Stimulated activated CD8-positive, alpha-beta memory T cell treated with anti-CD3 and anti-CD28 coated beads, Interleukin-12 subunit alpha, Interleukin-12 subunit beta, amount 100 ng/mL, for 1 hour (primary cell): ENCODE data around the gene GAS7.
"Not testable (repeated sequence)": the region's sequence is repeated elsewhere in the genome, so short reads cannot be mapped to it uniquely, and the experiment has no call there.

Source experiments
- DNase-seq: peaks from one replicate; pipeline ENCODE4 v3.0.0-alpha.2; 2020; ENCODE audit warnings: low read depth

Gene GAS7

GRCh38 chr17:9942885-9943284 lies 255.5 kb downstream of the GAS7 start:
- no peak for DNase-seq

- DNase-seq = no peak
Measured at GRCh38 chr17:9941305-9941704, 257.1 kb downstream of the GAS7 start.

GRCh38 chr17:9940841-9941240 lies 257.6 kb downstream of the GAS7 start:
- no peak for DNase-seq

GRCh38 chr17:9938764-9939163 lies 259.6 kb downstream of the GAS7 start:
- no peak for DNase-seq

GRCh38 chr17:9937901-9938300 lies 260.5 kb downstream of the GAS7 start:
- no peak for DNase-seq

GRCh38 chr17:9937241-9937761 lies 261.1 kb downstream of the GAS7 start:
- DNase-seq = no peak

- no peak for DNase-seq
Measured at GRCh38 chr17:9936095-9936494, 262.3 kb downstream of the GAS7 start.

GRCh38 chr17:9935408-9935807 lies 263.0 kb downstream of the GAS7 start:
- DNase-seq = no peak

GRCh38 chr17:9934331-9934730 lies 264.1 kb downstream of the GAS7 start:
- DNase-seq = no peak

GRCh38 chr17:9932491-9932890 lies 265.9 kb downstream of the GAS7 start:
- DNase-seq = no peak

GRCh38 chr17:9931144-9931741 lies 267.2 kb downstream of the GAS7 start:
- DNase-seq = no peak

- DNase-seq = no peak
Measured at GRCh38 chr17:9929871-9930270, 268.5 kb downstream of the GAS7 start.

- DNase-seq = no peak
Measured at GRCh38 chr17:9928601-9929333, 269.6 kb downstream of the GAS7 start.

GRCh38 chr17:9926150-9926804 lies 272.1 kb downstream of the GAS7 start:
- DNase-seq = no peak

- no peak for DNase-seq
Measured at GRCh38 chr17:9925457-9925856, 272.9 kb downstream of the GAS7 start.

- no peak for DNase-seq
Measured at GRCh38 chr17:9924735-9925191, 273.6 kb downstream of the GAS7 start.

- no peak for DNase-seq
Measured at GRCh38 chr17:9922012-9922848, 276.2 kb downstream of the GAS7 start.

- not testable (repeated sequence) for DNase-seq
Measured at GRCh38 chr17:9921216-9921615, 277.2 kb downstream of the GAS7 start.

GRCh38 chr17:9918804-9919352 lies 279.5 kb downstream of the GAS7 start:
- DNase-seq = no peak

GRCh38 chr17:9918352-9918751 lies 280.1 kb downstream of the GAS7 start:
- no peak for DNase-seq

- no peak for DNase-seq
Measured at GRCh38 chr17:9917801-9918200, 280.6 kb downstream of the GAS7 start.

GRCh38 chr17:9917131-9917530 lies 281.3 kb downstream of the GAS7 start:
- DNase-seq = no peak
